GM12878 (cell line): ENCODE data around the gene PHYKPL. TPM values are rescaled to one million over a fixed set of nuclear protein-coding genes. Genes with fewer than 3 reads are reported as not detected.
"Not testable (repeated sequence)": the region's sequence is repeated elsewhere in the genome, so short reads cannot be mapped to it uniquely, and the experiment has no call there.

Source experiments
- ATAC-seq: fragments of 200-7000 bp; cut with Tn5 transposase; 3 replicates; pipeline ENCODE4 v1.9.1; 2020; ENCODE audit warnings: mild to moderate bottlenecking, moderate library complexity
- BruUV-seq: library from RNA; stranded (reverse); fragments of 400-500 nt; replicated peaks from 2 replicates; lab custom pipeline; 2021; lab: Mats Ljungman, UMichigan
- CTCF ChIA-PET: fragments of 300-600 bp; sonication (Branson Sonifier 250); formaldehyde crosslinking; extraction: SDS; loops from one replicate; lab custom pipeline; 2021; ENCODE audit warnings: inconsistent platforms; lab: Yijun Ruan, JAX
- POLR2A ChIA-PET: fragments of 350-600 bp; formaldehyde crosslinking; extraction: SDS; loops from one replicate; lab custom pipeline; 2021; ENCODE audit warnings: inconsistent platforms; lab: Charles Lee
- RAD21 ChIA-PET: fragments of 300-600 bp; sonication (Branson Sonifier 250); formaldehyde crosslinking; loops from one replicate; lab custom pipeline; 2023; ENCODE audit warnings: antibody characterized with exemption; ENCODE audit not compliant: unreplicated experiment; lab: Charles Lee
- SMC1A ChIA-PET: fragments of 300-600 bp; sonication (Branson Sonifier 250); formaldehyde crosslinking; loops from one replicate; lab custom pipeline; 2023; ENCODE audit not compliant: unreplicated experiment, uncharacterized antibody; lab: Charles Lee
- DNase-seq: peaks from one replicate; pipeline ENCODE4 v3.0.0-alpha.2; 2011; ENCODE audit warnings: low read depth, low spot score
- FAIRE-seq: peaks from 3 replicates; lab custom pipeline; 2011; peaks lifted over from hg19 to GRCh38; lab: Jason Lieb, UNC
- H2AFZ ChIP-seq: 2 replicates; pipeline ENCODE4 v1.6.0; 2011; ENCODE audit warnings: low read depth, low read length, control low read depth; ENCODE audit not compliant: control insufficient read depth
- H3K27ac ChIP-seq: 2 replicates; pipeline ENCODE4 v1.5.1; 2011; ENCODE audit warnings: control low read depth; ENCODE audit not compliant: control insufficient read depth, insufficient read depth
- H3K27me3 ChIP-seq, 2 experiments: replicated peaks in 1 of 2; 2 replicates each; pipeline versions ENCODE4 v1.6.0 to v1.6.1; 2011; ENCODE audit warnings: low read length in 1 of 2; ENCODE audit not compliant: control insufficient read depth in 2 of 2, insufficient read depth in 2 of 2
- H3K36me3 ChIP-seq, 2 experiments: 2 replicates each; pipeline ENCODE4 v1.5.1; 2011; ENCODE audit warnings: low read length in 1 of 2; ENCODE audit not compliant: control insufficient read depth in 2 of 2, insufficient read depth in 2 of 2
- H3K4me1 ChIP-seq: 2 replicates; pipeline ENCODE4 v1.6.1; 2011; ENCODE audit warnings: mild to moderate bottlenecking, low read length, moderate library complexity, mixed read lengths; ENCODE audit not compliant: control insufficient read depth, insufficient read depth
- H3K4me2 ChIP-seq: 2 replicates; pipeline ENCODE4 v1.6.0; 2011; ENCODE audit warnings: control low read depth; ENCODE audit not compliant: control insufficient read depth, insufficient read depth
- H3K4me3 ChIP-seq: fragments of 200-600 bp; sonication (generic); 2 replicates; pipeline ENCODE4 v1.5.1; 2016
- H3K79me2 ChIP-seq: 2 replicates; pipeline ENCODE4 v1.6.0; 2011; ENCODE audit warnings: low read length; ENCODE audit not compliant: control insufficient read depth, insufficient read depth
- H3K9ac ChIP-seq: 2 replicates; pipeline ENCODE4 v1.8.0; 2011; ENCODE audit warnings: low read length, control low read depth, mixed read lengths; ENCODE audit not compliant: control insufficient read depth, insufficient read depth
- H3K9me3 ChIP-seq: replicated peaks from 3 replicates; pipeline ENCODE4 v1.5.1; 2011; ENCODE audit warnings: mild to moderate bottlenecking, low read length; ENCODE audit not compliant: control insufficient read depth, insufficient read depth
- H4K20me1 ChIP-seq: 2 replicates; pipeline ENCODE4 v1.6.0; 2011; ENCODE audit not compliant: control insufficient read depth, insufficient read depth
- ASH2L ChIP-seq: fragments of 300-600, 200-600 bp; sonication (generic); IDR thresholded peaks from 2 replicates; pipeline ENCODE4 v1.6.1; 2017; ENCODE audit warnings: low read depth, mild to moderate bottlenecking, borderline replicate concordance
- HDAC2 ChIP-seq: fragments of 200-600 bp; sonication (generic); IDR thresholded peaks from 2 replicates; pipeline ENCODE4 v1.6.1; 2017
- JUND ChIP-seq: IDR thresholded peaks from 2 replicates; pipeline ENCODE4 v1.6.1; 2012; ENCODE audit warnings: low read depth, mild to moderate bottlenecking, low read length, improper control_type of control experiment, moderate library complexity
- KLF5 ChIP-seq: fragments of 450-650 bp; IDR thresholded peaks from 2 replicates; pipeline ENCODE4 v1.6.1; 2014; ENCODE audit warnings: mild to moderate bottlenecking; ENCODE audit not compliant: partially characterized antibody
- NR2C1 ChIP-seq: fragments of 450-650 bp; IDR thresholded peaks from 2 replicates; pipeline ENCODE4 v1.6.1; 2017; ENCODE audit warnings: antibody characterized with exemption, mild to moderate bottlenecking, moderate library complexity
- SMAD1 ChIP-seq: fragments of 450-650 bp; IDR thresholded peaks from 2 replicates; pipeline ENCODE4 v1.6.1; 2018; ENCODE audit warnings: mild to moderate bottlenecking, low read depth; ENCODE audit not compliant: partially characterized antibody
- TCF3 ChIP-seq: IDR thresholded peaks from 2 replicates; pipeline ENCODE4 v1.6.1; 2012; ENCODE audit warnings: low read depth, mild to moderate bottlenecking, low read length, borderline replicate concordance; ENCODE audit not compliant: insufficient read depth
- WGBS: methylation state at CpG from one replicate; pipeline ENCODE4 v1.1.6; 2016; ENCODE audit warnings: low lambda C conversion rate; ENCODE audit not compliant: insufficient replicate concordance, insufficient coverage; ENCODE audit errors: missing lambda C conversion rate; 5-methylcytosine and 5-hydroxymethylcytosine counted together
- in situ Hi-C: fragments of 300-500 bp; cut with MboI; formaldehyde crosslinking; loops from 9 replicates; pipeline ENCODE4 v1.14.3; 2018; ENCODE audit warnings: mixed read lengths
- intact Hi-C: fragments of 100-400 bp; cut with micrococcal nuclease; formaldehyde crosslinking; loops from one replicate; pipeline ENCODE4 v1.14.2; 2022; ENCODE audit not compliant: unreplicated experiment
- polyA plus RNA-seq, 11 experiments: library from polyadenylated mRNA; depleted of rRNA in 4 of 11; unstranded in 6 of 11; stranded (reverse) in 5 of 11; fragments of >200 nt; fragmentation: Nextera tagmentation in 4 of 11; fragmentation: Illumina TruSeq in 1 of 11; extraction: Ambion mirVana in 4 of 11; extraction: Trizol in 1 of 11; gene quantifications; 1 replicate in 1 of 11; 2 replicates in 10 of 11; pipeline versions ENCODE4 v1.2.1 to v1.2.3, GENCODE V29; 2011 to 2016; ENCODE audit warnings: inconsistent platforms in 2 of 11, missing spikeins in 2 of 11, low read depth in 1 of 11
- total RNA-seq, 4 experiments: library from RNA; depleted of rRNA in 3 of 4; stranded (reverse); fragments of >200 nt in 3 of 4; fragmentation: Illumina TruSeq in 1 of 4; extraction: Trizol in 1 of 4; gene quantifications; 2 replicates each; pipeline versions ENCODE4 v1.2.1 to v1.2.3, GENCODE V29; 2013 to 2021
- TF ChIP-seq, protein P1 (sequence below): fragments of 450-650 bp; IDR thresholded peaks from 2 replicates; pipeline ENCODE4 v1.6.1; 2018; ENCODE audit warnings: mild to moderate bottlenecking, low read depth, moderate library complexity; ENCODE audit not compliant: partially characterized antibody

The PHYKPL gene
- total and polyA plus RNA-seq, 10 of the 15 experiments (the other 5 are each of a cell fraction or from before 2014, with no cell fraction given): 4.5 to 53.9 (median 25.6) TPM

DNA sequence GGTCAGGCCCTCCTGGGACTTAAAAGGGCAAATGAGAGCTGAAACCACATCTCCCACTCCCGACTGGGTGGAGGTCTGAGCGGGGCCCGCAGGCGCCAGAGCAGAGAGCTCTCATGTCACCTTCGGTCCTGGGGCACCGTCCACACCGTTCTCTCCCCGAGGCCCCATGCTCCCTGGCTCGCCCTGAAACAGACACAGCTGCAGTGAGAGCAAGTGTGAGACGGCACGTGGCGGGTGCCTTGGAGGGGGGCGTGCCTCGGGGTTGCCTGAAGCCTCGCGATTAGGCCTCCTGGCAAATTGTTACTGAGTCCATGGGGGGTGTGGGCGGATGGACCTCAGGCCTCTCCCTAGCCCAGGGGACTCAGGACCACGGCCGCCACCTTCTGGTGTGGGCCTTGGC lies 24.1 kb upstream of the PHYKPL start (continued):
- TF ChIP-seq, protein P1, sequence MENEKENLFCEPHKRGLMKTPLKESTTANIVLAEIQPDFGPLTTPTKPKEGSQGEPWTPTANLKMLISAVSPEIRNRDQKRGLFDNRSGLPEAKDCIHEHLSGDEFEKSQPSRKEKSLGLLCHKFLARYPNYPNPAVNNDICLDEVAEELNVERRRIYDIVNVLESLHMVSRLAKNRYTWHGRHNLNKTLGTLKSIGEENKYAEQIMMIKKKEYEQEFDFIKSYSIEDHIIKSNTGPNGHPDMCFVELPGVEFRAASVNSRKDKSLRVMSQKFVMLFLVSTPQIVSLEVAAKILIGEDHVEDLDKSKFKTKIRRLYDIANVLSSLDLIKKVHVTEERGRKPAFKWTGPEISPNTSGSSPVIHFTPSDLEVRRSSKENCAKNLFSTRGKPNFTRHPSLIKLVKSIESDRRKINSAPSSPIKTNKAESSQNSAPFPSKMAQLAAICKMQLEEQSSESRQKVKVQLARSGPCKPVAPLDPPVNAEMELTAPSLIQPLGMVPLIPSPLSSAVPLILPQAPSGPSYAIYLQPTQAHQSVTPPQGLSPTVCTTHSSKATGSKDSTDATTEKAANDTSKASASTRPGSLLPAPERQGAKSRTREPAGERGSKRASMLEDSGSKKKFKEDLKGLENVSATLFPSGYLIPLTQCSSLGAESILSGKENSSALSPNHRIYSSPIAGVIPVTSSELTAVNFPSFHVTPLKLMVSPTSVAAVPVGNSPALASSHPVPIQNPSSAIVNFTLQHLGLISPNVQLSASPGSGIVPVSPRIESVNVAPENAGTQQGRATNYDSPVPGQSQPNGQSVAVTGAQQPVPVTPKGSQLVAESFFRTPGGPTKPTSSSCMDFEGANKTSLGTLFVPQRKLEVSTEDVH: no peak
- TF ChIP-seq HDAC2 (no peak), NR2C1 (no peak), KLF5 (no peak), ASH2L (no peak), SMAD1 (no peak), TCF3 (no peak), JUND (no peak)

DNA sequence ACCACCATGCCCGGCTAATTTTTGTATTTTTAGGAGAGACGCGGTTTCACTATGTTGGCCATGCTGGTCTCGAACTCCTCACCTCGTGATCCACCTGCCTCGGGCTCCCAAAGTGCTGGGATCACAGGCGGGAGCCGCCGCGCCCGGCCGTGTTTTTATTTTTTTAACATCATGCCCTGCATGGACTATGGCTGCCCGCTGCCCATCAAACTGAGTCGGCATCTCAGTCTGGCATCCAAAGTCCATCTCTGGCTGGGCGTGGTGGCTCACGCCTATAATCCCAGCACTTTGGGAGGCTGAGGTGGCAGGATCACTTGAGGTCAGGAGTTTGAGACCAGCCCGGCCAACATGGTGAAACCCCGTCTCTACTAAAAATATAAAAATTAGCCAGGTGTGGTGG lies 21.0 kb upstream of the PHYKPL start:
- H3K4me2 ChIP-seq, H3K9me3 ChIP-seq, POLR2A ChIA-PET, ATAC-seq, RAD21 ChIA-PET, CTCF ChIA-PET, H4K20me1 ChIP-seq, H2AFZ ChIP-seq, H3K36me3 ChIP-seq, intact Hi-C loops, H3K27ac ChIP-seq, FAIRE-seq, H3K79me2 ChIP-seq, in situ Hi-C loops, H3K27me3 ChIP-seq, H3K9ac ChIP-seq, DNase-seq, H3K4me3 ChIP-seq, BruUV-seq: not testable (repeated sequence)
- SMC1A ChIA-PET: interaction anchor here (0.6 kb wide), 1 partner anchor 668 kb away, joined by 3 read pairs; no protein-coding TSS in a partner anchor
- H3K4me1 ChIP-seq: peaks cover 13% of the 10 kb centered on the region
- WGBS: 82% methylated on average over 18 of the region's 18 CpGs
